ENCODE measurements around the gene NEURL2.
"Not testable (repeated sequence)": the region's sequence is repeated elsewhere in the genome, so short reads cannot be mapped to it uniquely, and the experiment has no call there.

The NEURL2 gene

DNA sequence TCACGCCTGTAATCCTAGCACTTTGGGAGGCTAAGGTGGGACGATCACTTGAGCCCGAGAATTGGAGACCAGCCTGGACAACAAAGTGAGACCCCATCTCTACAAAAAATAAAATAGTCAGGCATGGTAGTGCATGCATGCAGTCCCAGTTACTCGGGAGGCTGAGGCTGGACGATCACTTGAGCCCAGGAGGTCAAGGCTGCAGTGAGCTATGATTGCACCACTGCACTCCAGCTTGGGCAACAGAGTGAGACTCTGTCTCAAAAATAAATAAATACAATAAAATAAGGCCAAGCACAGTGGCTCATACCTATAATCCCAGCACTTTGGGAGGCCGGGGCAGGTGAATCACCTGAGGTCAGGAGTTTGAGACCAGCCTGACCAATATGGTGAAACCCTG is 10.3 kb upstream of the NEURL2 start:
- in situ Hi-C loops (cut with MboI; ENCODE audit: low sequenced_read_pairs): not testable (repeated sequence)

DNA sequence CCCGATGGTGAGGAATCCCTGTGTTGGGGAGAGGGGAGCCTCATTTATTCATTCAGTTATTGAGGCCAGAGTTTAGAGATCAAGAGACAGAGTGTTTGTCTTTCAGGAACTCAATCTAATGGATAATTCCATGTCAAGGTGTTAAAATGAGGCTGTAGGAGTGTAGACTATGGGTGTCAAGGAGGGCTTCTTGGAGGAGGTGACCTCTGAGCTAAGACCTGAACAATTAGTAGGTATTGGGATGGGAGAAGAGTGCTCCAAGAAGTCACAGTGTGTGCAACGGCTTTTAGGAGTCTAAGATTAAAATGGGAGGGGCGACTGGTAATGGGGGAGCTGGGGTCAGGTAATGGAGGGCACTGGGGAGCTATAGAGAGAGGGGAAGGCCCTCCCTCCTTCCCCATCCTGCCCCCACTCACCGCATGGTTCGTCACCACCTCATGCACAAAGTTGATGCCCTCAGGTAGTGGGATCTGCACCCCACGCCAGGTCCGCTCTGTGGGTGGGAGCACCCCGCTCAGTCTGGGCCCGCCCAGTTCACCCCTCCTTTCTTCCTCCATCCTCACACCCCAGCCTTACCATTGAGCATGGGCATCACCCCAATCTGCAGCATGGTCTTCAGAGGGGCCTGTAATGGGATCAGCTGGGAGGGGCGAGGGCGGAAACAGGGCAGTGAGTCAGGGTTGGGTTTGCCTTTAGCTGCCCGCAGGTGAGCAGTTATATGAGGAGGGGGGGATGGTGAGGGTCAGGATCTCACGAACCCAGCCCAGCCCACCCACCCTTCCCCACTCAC is 8.2 kb upstream of the NEURL2 start:
- in situ Hi-C loops (cut with MboI; ENCODE audit: low sequenced_read_pairs): no loop called here

DNA sequence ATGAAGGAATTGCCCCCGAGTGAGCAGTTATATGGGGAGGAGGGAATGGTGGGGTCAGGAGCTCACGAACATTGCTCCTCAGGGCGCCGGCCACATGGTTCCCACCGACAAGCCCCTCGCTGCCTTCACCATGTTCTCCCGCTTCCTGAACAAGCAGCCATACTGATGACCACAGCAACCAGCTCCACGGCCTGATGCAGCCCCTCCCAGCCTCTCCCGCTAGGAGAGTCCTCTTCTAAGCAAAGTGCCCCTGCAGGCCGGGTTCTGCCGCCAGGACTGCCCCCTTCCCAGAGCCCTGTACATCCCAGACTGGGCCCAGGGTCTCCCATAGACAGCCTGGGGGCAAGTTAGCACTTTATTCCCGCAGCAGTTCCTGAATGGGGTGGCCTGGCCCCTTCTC is 7.3 kb upstream of the NEURL2 start:
- in situ Hi-C loops (cut with MboI; ENCODE audit: low sequenced_read_pairs): no loop called here

DNA sequence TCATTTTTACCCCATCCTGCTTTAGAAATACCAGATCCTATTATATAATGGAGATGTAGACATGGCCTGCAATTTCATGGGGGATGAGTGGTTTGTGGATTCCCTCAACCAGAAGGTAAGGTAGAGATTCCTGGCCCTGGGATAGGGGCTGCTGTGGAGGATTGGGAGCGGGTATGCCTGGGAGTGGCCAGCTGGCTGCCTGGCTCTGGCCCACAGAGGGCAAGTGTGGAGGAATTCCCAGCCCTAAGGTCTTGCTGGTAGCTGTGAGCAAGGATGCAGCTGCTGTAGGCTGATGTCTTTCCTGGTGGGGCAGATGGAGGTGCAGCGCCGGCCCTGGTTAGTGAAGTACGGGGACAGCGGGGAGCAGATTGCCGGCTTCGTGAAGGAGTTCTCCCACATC is 6.7 kb upstream of the NEURL2 start:
- in situ Hi-C loops (cut with MboI; ENCODE audit: low sequenced_read_pairs): no loop called here

- in situ Hi-C loops (cut with MboI; ENCODE audit: low sequenced_read_pairs): no loop called here
Observed at GRCh38 chr20:45897289-45897688, 6.3 kb upstream of the NEURL2 start.

DNA sequence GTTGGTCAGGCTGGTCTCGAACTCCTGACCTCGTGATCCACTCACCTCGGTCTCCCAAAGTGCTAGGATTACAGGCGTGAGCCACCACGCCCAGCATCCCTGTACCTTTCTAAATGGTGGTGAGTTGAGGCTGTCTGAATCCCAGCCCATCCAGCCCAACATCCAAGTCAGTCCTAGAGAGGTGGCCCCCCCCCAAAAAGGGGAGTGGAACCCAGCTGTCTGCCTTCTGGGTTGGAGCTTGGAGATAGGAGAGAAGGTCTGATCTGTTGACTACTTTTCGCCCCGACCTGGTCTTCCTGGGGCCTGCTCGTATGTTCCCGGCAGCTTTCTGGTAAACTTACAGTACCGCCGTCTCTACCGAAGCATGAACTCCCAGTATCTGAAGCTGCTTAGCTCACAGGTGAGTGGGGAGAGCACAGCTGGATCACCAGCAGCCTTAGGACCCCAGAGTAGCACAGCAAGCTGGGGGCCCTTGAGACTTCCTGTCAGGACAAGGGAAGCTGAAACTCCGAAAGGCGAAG is 5.7 kb upstream of the NEURL2 start:
- in situ Hi-C loops (cut with MboI; ENCODE audit: low sequenced_read_pairs): no loop called here

GRCh38 chr20:45894797-45895196 is 3.8 kb upstream of the NEURL2 start:
- in situ Hi-C loops (cut with MboI; ENCODE audit: low sequenced_read_pairs): no loop called here

- in situ Hi-C loops (cut with MboI; ENCODE audit: low sequenced_read_pairs): no loop called here
Observed at GRCh38 chr20:45893831-45894230, 2.8 kb upstream of the NEURL2 start.

- in situ Hi-C loops (cut with MboI; ENCODE audit: low sequenced_read_pairs): no loop called here
Observed at GRCh38 chr20:45892828-45893500, 2.0 kb upstream of the NEURL2 start.

GRCh38 chr20:45892049-45892825 is 1.2 kb upstream of the NEURL2 start:
- in situ Hi-C loops (cut with MboI; ENCODE audit: low sequenced_read_pairs): no loop called here

DNA sequence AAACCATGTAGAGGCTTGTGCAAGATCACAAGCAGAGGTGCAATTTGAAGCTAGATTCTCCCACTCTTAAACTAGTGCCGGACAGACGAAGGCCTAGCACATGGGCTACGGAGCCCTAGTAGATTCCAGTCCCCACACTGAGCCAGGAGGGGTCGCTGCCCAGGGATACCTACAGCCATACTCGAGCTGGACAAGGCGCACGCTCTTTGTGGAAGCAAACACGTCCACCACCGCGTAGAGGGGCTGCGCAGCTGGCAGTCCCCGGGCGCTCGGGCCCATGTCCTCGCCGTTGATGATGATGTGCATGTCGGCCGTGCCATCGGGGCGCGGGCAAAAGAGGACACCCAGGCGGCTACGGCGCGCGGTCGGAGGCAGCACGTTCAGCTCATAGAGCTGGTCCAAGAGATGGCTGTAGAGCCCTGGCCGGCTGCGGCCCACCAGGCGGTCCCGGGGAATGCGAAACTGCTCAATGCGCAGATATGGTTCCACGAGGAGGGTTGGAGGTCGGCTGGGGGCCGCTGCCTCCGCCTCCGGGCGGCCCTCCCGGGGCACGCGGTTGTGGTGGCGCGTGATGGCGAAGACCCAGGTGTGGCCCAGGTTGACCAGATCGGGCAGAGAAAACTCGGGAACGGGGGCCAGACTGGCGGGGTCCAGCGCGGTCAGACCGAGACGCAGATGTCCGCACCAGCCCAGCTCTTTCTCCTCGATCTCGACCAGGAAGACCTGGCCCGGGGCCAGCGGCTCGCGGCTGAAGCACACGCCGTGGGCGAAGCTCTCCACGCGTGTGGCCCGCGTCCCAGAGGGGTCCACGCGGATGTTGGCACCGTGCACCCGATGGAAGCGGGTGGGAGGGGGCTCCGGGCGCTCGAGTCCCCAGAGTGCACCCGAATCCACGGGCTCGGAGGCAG is 677 bp downstream of the NEURL2 start:
- in situ Hi-C loops (cut with MboI; ENCODE audit: low sequenced_read_pairs): no loop called here

GRCh38 chr20:45888681-45889080 is 2.3 kb downstream of the NEURL2 start:
- in situ Hi-C loops (cut with MboI; ENCODE audit: low sequenced_read_pairs): no loop called here

GRCh38 chr20:45887346-45887715 is 3.7 kb downstream of the NEURL2 start, which contains the start of gene SPATA25:
SPATA25 (minus strand) TSS chr20:45887622; CDS start chr20:45887590, 32 bp downstream.
- in situ Hi-C loops (cut with MboI; ENCODE audit: low sequenced_read_pairs): no loop called here

- in situ Hi-C loops (cut with MboI; ENCODE audit: low sequenced_read_pairs): no loop called here
Observed at GRCh38 chr20:45886590-45887345, 4.2 kb downstream of the NEURL2 start.

- in situ Hi-C loops (cut with MboI; ENCODE audit: low sequenced_read_pairs): no loop called here
Observed at GRCh38 chr20:45883100-45883469, 7.9 kb downstream of the NEURL2 start.

DNA sequence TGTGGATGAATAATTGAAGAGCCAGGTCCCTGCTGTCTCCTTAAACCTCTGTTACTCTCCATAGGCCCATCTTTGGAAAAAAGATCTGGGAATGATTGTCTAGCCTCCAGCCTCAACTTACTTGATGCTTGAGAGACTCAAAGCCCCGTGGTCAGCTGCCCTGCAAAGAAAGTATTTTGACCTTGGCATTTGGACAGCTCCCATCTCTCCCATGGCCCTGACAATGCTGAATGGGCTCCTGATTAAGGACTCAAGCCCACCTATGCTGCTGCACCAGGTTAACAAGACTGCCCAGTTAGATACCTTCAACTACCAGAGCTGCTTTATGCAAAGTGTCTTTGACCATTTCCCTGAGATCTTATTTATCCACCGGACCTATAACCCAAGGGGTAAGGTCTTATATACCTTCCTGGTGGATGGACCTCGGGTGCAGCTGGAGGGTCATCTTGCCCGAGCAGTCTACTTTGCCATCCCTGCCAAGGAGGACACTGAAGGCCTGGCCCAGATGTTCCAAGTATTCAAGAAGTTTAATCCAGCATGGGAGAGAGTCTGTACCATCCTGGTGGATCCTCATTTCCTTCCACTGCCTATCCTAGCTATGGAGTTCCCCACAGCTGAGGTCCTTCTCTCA is 8.4 kb downstream of the NEURL2 start:
- in situ Hi-C loops (cut with MboI; ENCODE audit: low sequenced_read_pairs): no loop called here

GRCh38 chr20:45880988-45881788 is 9.8 kb downstream of the NEURL2 start, which contains the start of gene ZSWIM1:
ZSWIM1 (plus strand) TSS chr20:45881227; CDS start chr20:45882593, 1,366 bp downstream.
- in situ Hi-C loops (cut with MboI; ENCODE audit: low sequenced_read_pairs): no loop called here

- in situ Hi-C loops (cut with MboI; ENCODE audit: low sequenced_read_pairs): no loop called here
Observed at GRCh38 chr20:45878076-45878761, 12.8 kb downstream of the NEURL2 start.
